Stimulated activated CD8-positive, alpha-beta memory T cell treated with anti-CD3 and anti-CD28 coated beads, Interleukin-2, amount 100 ng/mL, for 1 hour (primary cell): Measurements from ENCODE around the gene NXNL1.

Experiments
- DNase-seq, 2 donors: peaks; one replicate each; pipeline ENCODE4 v3.0.0-alpha.2; 2020; ENCODE audit warnings: low read depth in 2 of 2

The NXNL1 gene

DNA sequence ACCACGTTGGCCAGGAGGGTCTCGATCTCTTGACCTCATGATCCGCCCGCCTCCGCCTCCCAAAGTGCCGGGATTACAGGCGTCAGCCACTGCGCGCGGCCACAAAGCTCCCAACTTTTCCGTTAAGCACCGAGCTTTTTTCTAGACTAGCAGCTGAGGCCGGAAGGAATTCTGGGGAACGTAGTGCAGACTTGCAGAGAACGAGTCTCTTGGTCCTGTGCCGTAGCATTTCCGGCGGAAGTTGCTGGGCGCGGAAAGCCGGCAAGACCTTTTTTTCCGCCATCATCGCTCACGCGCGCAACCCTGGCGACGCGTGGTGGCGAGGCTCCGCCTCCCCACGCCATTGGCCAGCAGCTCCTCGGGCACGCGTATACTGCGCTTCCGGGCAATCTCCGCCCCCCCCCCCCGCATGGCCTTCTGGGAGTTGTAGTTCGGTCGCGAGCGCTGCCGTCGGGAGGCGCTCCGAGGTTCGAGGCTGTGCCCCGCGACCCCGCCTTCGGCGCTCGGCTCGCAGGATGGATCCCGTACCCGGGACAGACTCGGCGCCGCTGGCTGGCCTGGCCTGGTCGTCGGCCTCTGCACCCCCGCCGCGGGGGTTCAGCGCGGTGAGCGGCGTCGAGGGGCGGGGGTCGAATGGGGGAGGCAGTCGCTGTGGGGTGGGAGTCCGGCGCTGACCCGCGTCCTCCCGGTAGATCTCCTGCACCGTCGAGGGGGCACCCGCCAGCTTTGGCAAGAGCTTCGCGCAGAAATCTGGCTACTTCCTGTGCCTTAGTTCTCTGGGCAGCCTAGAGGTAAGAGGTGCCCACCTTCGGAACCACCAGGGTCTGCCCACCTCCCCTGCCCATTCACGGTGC lies 40.9 kb downstream of the NXNL1 start, which contains the start of gene MVB12A:
Gene MVB12A (plus strand): TSS at position 427 of the 854 bp plus-strand sequence. CDS start 89 bp downstream, at position 516.
- DNase-seq = peak; percentile 88 to 90

DNA sequence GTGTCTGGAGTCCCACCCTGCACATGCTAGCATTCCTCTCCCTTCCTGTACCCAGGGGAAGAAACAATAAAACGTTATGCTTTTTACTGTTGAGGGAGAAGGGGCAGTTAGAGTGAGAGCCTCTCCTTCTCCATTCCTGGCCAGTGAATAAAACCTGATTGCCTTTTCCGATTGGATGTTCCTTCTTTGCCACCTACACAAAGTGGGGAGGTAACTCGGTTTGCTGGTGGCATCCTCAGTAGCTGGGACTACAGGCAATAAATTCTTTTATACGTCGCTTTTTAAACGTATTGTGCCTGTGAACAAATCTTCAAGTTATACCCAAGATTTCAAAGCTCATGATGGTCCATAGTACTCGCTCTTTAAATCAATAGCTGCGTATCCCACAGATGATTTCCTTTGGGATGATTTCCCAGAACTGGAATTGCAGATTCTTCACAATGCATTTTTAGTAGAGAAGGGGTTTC lies 41.5 kb downstream of the NXNL1 start:
- no peak for DNase-seq

DNA sequence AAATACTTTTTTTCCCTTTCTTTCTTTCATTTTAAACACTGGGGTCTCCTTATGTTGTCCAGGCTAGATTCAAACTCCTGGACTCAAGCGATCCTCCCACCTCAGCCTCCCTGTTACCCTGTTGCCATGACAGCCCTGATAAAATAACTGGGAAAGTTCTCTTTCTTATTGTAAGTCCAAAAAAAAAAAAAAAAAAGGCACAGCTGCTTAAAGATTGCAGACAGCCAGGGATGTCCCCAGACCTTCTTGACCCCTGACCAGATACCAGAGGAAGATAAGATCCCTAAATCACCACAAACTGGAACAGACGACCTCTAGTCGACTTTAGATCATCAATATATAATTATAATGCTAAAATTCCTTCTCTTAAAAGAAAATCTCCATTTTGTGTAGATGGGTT lies 42.0 kb downstream of the NXNL1 start:
- no peak for DNase-seq

DNA sequence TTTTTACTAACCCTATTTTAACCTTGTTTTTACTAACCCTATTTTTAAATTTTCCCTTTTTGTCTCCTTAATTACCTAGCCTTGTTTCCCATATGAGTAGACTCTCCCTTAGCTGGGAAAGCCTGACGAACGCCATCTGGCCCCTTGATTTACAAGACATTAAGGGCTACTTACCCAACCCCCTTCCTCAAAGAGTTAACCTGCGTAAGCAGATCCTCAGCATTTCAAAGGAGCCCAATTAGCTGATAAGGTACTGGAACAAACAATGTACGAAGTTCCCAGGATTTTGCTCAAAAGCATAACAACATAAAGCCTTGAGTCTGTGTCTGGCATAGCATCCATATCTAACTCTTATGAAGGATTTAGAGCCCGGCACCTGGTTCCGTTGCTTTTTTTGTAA lies 45.6 kb downstream of the NXNL1 start:
- no peak for DNase-seq

DNA sequence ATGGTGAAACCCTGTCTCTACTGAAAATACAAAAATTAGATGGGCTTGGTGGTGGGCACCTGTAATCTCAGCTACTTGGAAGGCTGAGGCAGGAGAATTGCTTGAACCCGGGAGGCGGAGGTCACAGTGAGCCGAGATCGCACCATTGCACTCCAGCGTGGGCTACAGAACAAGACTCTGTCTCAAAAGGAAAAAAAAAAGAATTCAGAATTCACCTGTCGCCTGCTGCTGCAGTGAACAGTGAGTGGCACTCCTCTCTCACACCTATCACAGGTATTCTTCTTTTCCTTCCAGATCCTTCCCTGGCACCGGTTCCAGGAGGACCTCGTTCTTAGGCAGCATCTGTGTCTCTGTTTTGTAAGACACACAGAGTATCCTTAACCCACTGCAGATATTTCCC lies 46.6 kb downstream of the NXNL1 start:
- DNase-seq = no peak

DNA sequence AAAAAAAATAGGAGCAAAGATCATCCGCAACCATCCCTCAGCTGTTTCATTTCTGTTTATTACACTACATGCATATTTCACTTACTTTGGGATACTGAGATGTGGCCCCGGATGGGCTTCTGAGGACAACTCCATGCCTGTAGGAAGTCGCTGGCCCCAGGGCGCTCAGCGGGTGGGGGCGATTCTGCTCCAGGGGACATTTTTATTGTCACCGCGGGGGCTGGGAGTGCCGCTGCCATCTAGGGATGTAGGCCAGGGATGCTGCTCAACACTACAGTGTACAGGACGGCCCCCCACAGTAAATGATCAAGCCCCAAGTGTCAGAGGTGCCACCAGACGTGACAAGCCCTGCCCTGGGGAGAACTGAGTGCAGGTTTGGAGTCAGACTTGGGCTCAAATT lies 48.9 kb downstream of the NXNL1 start:
- no peak for DNase-seq

DNA sequence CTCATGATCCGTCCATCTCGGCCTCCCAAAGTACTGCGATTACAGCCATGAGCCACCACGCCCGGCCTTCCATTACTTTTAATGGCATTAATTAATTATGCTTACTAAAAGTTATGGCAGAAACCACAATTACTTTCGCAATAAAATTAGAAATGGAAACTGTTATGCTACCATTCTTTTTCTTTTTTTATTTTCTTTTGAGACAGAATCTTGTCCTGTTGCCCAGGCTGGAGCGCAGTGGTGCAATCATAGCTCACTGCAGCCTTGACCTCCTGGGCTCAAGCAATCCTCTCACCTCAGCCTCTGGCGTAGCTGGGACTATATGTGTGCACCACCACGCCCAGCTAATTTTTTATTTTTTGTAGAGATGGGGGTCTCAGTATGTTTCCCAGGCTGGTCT lies 50.7 kb downstream of the NXNL1 start:
- DNase-seq = no peak

DNA sequence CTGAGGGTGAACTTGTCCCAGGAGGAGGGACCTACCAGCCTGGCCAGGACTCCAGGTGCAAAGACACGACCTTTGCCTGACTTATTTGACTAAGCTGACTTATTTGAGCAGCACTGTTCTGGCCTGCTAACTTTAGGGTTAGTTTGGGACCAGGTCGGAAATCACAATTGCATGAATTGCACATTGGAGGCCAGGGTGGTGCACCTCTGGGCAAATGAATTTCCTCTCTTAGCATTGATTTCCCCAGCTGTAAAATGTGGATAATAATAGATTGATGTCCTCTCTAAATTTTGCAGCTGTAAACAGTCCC lies 53.9 kb downstream of the NXNL1 start:
- DNase-seq = no peak

DNA sequence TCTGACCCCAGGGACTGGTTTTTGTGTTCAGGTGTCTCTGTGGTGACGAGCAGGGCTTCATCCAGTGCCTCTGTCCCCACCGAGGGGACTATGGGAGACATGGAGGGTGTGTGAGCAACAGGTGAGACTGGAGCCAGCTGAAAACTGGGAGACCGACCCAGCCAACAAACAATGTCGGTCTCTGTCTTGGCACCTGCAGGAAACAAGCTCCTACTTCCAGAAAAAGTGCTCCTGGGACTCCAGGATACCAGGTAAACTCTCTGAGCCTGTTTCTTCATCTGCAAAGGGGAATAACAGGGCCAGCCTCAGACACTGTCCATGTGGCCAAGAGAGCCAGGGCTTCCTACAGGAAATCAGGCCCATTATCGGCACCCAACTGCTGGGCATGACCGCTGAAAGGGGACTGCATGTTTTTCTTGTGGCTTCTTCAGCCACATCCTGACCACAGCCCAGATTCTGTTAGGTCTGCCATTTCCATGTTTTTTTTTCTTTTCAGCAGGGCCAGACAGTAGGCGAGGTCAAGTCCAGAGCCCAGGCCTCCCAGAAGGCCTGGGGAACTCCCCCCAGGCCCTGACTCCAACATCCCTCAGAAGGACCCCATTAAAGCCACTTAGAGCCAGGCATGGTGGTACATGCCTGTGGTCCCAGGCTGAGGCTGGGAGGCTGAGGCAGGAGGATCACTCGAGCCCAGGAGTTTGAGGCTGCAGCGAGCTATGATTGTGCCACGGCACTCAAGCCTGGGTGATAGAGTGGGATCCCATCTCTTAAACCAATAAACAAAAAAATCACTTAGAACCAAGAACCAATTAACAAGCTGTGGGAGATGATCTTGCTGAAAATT lies 54.5 kb downstream of the NXNL1 start:
- no peak for DNase-seq
